Heart right ventricle (tissue), 16 donors: Measurements from ENCODE around the gene JPH2. TPM values are rescaled to one million over a fixed set of nuclear protein-coding genes. Genes with fewer than 3 reads are reported as not detected.
A peak's percentile ranks its signal among the peaks of the same experiment; 100 is the strongest.

Experiments
- ATAC-seq, 8 donors: fragments of 200-7000 bp; cut with Tn5 transposase; one replicate each; pipeline ENCODE4 v1.9.1; 2020; ENCODE audit warnings: mild to moderate bottlenecking in 8 of 8, moderate library complexity in 8 of 8, moderate number of reproducible peaks in 1 of 8
- DNase-seq, 2 donors: peaks; one replicate each; pipeline ENCODE4 v3.0.0-alpha.2; 2020
- H3K27ac ChIP-seq, 10 donors: fragments of 200-600 bp; sonication (generic) in 2 of 10; one replicate each; pipeline versions ENCODE4 v1.5.0 to v1.8.0; 2020 to 2022; ENCODE audit warnings: mild to moderate bottlenecking in 3 of 10
- H3K27me3 ChIP-seq, 7 donors: fragments of 200-600 bp; one replicate each; pipeline ENCODE4 v1.8.0; 2021 to 2022; ENCODE audit warnings: mild to moderate bottlenecking in 2 of 7
- H3K36me3 ChIP-seq, 9 donors: fragments of 200-600 bp; sonication (generic) in 1 of 9; one replicate each; pipeline versions ENCODE4 v1.5.0 to v1.8.0; 2020 to 2022; ENCODE audit warnings: mild to moderate bottlenecking in 2 of 9
- H3K4me1 ChIP-seq, 9 donors: fragments of 200-600 bp; sonication (generic) in 1 of 9; one replicate each; pipeline versions ENCODE4 v1.5.0 to v1.8.0; 2020 to 2022; ENCODE audit warnings: mild to moderate bottlenecking in 4 of 9
- H3K4me3 ChIP-seq, 10 donors: fragments of 200-600 bp; sonication (generic) in 2 of 10; one replicate each; pipeline versions ENCODE4 v1.5.0 to v1.8.0; 2020 to 2022; ENCODE audit warnings: mild to moderate bottlenecking in 7 of 10, moderate library complexity in 2 of 10
- H3K9me3 ChIP-seq, 11 donors: fragments of 200-600 bp in 10 of 11; sonication (generic) in 2 of 11; one replicate each; pipeline versions ENCODE4 v1.5.0 to v1.8.0; 2013 to 2022; ENCODE audit warnings: mild to moderate bottlenecking in 2 of 11, control low read depth in 1 of 11, moderate library complexity in 1 of 11
- WGBS, 2 donors: extraction: QIAGEN DNeasy Blood & Tissue Kit; methylation state at CpG; one replicate each; pipeline ENCODE4 v1.1.7; 2013; ENCODE audit warnings: inconsistent platforms in 1 of 2; 5-methylcytosine and 5-hydroxymethylcytosine counted together
- intact Hi-C, 10 donors: fragments of 100-400 bp; cut with DNase I; formaldehyde crosslinking; loops; one replicate each; pipeline versions ENCODE4 v1.11.1 to v1.14.2; 2022
- polyA plus RNA-seq, 2 donors: library from polyadenylated mRNA; stranded (reverse); fragments of 200-250 nt; gene quantifications; one replicate each; pipeline ENCODE4 v1.2.3, GENCODE V29; 2013
- total RNA-seq, 10 donors: library from RNA; stranded (reverse); fragmentation: NEBNext Ultra II Directional in 3 of 10; extraction: Animal tissue kit (Norgen Biotek cat#: 25700) in 3 of 10; gene quantifications; one replicate each; pipeline versions ENCODE4 v1.2.1 to v1.2.4, GENCODE V29; 2021 to 2023
- TF ChIP-seq, protein P1 (sequence below), 9 donors: fragments of 200-600 bp; sonication (generic) in 2 of 9; IDR thresholded peaks; one replicate each; pipeline versions ENCODE4 v1.5.0 to v1.8.0; 2021 to 2022; ENCODE audit warnings: antibody characterized with exemption in 9 of 9, mild to moderate bottlenecking in 5 of 9, moderate library complexity in 1 of 9
- donor health status: Arrhythmogenic right ventricular cardiomyopathy.
- donor health status: ischemic (EF 13 %, LVEDD 7.1; RV severe dilation, severe dysfunction).
- donor health status: healthy with polysubstance abuse.
- donor health status: DM: no; HTN: yes; CAD: no.
- donor health status: DM: no; HTN: no; CAD: no.
- donor health status: ischemic (EF 25% LVEDD 6.9; RV normal size, moderate dysfunction).
- donor health status: ischemic (EF 25% LVEDD 5.7; RV mildly dilated, moderate dysfunction).
- donor health status: healthy.
- donor health status: DM: yes; HTN: yes; CAD: no.
- donor health status: Ischemic cardiomyopathy.
- donor health status: ischemic (EF 35%, LVEDD 5.7; RV mildly dilated, moderate dysfunction).
- donor health status: nonischemic (EF 11% LVEDD 7.7; RV severe dilation, severe dysfunction).
- donor health status: DM: yes; HTN: yes; CAD: no.
- donor health status: PGD.
- donor health status: ischemic (EF 29% LVEDD 5.4; RV normal size, mild dysfunction).
- donor health status: nonischemic (EF 23%, LVEDD 6.1; RV moderate dilation, normal function).

The JPH2 gene
- total and polyA plus RNA-seq, 12 donors: 61.9 to 215 (median 146) TPM

DNA sequence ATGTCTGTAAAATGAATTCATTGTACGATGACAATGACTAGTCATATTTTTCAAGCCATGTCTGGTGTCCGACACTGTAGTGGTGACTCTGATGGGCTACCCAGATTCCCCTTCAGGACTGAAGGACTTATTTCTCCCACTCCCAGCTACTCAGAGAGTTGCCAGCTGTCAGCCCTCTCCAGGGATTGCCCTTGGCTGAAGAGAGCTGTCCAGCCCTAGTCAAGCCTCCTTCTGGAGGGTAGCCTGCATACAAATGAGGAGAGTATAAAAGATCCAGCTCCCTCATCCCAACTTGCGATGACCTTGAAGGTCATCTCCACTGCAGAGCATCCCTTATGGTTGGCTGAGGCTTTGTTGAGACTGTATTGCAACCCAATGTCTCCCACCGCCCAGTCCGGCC is 29.9 kb downstream of the JPH2 start:
- Histone ChIP-seq H3K36me3 (peaks cover 0 to 14% (median 4%) of the 10 kb centered on the region in 9 donors), H3K4me3 (no peak overlapping the region), H3K27me3 (no peaks in the 10 kb centered on the region), H3K9me3 (no peaks in the 10 kb centered on the region), H3K4me1 (peaks cover 3 to 63% (median 35%) of the 10 kb centered on the region in 9 donors), H3K27ac (peak overlapping the region in 7 of 10 donors; percentile 4 to 90 (median 48))
- ATAC-seq: peak in 4 of 8 donors; percentile 18 to 29 (median 23)
- 70 to 79% methylated on average over 5 of the region's 5 CpGs for WGBS, 2 donors
- DNase-seq: no peak
- TF ChIP-seq, protein P1, sequence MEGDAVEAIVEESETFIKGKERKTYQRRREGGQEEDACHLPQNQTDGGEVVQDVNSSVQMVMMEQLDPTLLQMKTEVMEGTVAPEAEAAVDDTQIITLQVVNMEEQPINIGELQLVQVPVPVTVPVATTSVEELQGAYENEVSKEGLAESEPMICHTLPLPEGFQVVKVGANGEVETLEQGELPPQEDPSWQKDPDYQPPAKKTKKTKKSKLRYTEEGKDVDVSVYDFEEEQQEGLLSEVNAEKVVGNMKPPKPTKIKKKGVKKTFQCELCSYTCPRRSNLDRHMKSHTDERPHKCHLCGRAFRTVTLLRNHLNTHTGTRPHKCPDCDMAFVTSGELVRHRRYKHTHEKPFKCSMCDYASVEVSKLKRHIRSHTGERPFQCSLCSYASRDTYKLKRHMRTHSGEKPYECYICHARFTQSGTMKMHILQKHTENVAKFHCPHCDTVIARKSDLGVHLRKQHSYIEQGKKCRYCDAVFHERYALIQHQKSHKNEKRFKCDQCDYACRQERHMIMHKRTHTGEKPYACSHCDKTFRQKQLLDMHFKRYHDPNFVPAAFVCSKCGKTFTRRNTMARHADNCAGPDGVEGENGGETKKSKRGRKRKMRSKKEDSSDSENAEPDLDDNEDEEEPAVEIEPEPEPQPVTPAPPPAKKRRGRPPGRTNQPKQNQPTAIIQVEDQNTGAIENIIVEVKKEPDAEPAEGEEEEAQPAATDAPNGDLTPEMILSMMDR (IDR thresholded peaks at IDR 0.05): no peak
- intact Hi-C loops: no loop called here

DNA sequence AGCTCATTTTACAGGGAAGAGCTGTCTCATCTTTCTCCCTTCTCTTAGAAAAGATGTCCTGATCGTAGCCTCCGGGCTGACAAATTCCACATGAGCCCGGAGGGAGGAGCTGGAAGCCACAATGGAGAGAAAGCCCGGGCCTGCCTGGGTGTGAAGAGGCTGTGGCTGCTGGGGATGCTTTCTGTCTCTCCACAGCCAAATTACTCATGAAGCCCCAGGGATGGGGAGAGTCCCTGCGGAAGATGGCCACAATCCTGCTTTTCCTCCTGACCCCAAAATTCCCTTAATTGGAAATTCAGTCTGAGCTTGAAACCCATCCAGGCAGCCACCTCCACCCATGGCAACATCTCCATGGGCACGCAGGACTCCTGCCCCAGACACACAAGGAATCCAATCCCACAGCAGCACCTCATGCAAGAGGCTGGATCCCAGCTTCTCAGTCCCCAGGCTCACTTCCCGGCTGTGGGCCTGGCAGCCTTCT is 32.4 kb downstream of the JPH2 start:
- WGBS, 2 donors: 40 to 44% methylated on average over 7 of the region's 7 CpGs
- peak in 2 of 8 donors; percentile 28 to 29 for ATAC-seq
- Histone ChIP-seq H3K36me3 (peaks cover 0 to 14% (median 2%) of the 10 kb centered on the region in 9 donors), H3K9me3 (no peaks in the 10 kb centered on the region), H3K4me1 (peaks cover 3 to 67% (median 36%) of the 10 kb centered on the region in 9 donors), H3K27me3 (peaks cover 0 to 3% (median 0%) of the 10 kb centered on the region in 7 donors), H3K4me3 (no peak overlapping the region), H3K27ac (peak overlapping the region in 7 of 10 donors; percentile 34 to 91 (median 90))
- TF ChIP-seq, protein P1 (IDR thresholded peaks at IDR 0.05): peak in 4 of 9 donors; percentile 10 to 38 (median 29)
- intact Hi-C loops: loop anchor here in 3 of 10 donors (5.0 kb wide), 1 partner anchor 33 kb away; the partner anchor contains the start of gene JPH2 (in 3 of the 3)
- DNase-seq: no peak

DNA sequence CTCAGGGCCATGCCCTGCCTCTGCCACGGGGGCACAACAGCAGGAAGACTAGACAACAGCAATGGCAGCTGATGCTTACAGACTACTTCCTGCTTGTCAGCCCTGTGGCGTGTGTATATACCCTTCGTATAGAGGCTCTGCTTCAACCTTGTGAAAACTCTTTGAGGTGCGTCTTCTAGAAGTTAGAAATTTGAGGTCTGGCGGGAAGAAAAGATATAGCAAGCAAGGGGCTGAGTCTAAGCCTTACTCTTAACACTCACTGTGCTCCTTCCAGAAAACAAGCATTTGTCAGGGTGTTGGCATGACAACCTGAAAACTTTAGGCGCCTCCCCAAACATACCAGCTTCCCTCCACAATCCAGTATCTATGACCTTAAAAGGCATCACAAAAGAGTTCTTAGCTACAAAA is 33.3 kb downstream of the JPH2 start:
- ATAC-seq: no peak
- intact Hi-C loops: loop anchor here in 3 of 10 donors (5.0 kb wide), 1 partner anchor 34 kb away; the partner anchor contains the start of gene JPH2 (in 3 of the 3)

DNA sequence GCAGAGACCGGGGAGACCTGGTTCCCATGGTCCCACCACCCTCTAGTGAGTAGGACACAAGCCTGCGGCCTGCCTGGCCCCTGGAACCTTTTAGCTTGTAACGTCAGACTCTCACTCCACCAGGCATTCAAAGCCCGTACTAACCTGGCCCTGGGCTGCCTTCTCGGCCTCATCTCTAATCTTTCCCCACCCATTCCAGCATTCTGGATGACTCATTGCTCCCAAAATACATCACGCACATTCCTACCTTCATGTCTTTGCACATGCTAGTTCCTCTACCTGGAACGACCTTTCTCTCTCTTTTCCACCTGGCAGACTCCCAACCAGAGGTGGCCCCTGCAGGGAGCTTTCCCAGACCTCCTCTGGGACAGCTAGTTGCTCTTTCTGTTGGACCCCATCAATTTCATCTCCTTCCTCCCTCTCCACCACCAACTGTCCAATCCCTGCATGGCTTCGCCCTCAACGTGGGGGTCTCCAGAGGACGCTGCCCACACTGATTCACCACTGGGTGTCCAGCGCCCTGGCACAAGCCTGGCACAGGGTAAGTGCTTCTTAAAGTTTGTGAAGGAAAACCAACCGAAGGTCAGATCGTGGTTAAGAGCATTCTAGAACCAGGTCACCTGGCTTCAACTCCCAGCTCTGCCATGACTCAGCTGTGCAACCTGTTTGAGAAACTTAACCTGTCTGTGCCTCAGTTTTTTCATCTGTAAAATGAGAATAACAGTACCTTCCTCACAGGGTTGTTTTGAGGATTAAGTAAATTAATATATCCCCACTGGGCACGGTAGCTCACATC is 35.2 kb downstream of the JPH2 start:
- TF ChIP-seq, protein P1 (IDR thresholded peaks at IDR 0.05): no peak
- Histone ChIP-seq H3K4me3 (no peak overlapping the region), H3K9me3 (no peaks in the 10 kb centered on the region), H3K27ac (peak overlapping the region; percentile 34 to 91 (median 82)), H3K27me3 (peaks cover 0 to 3% (median 0%) of the 10 kb centered on the region in 7 donors), H3K36me3 (peaks cover 0 to 7% (median 0%) of the 10 kb centered on the region in 9 donors), H3K4me1 (peaks cover 3 to 72% (median 27%) of the 10 kb centered on the region in 9 donors)
- DNase-seq: peak in 1 of 2 donors; percentile 72
- 49 to 70% methylated on average over 14 of the region's 14 CpGs for WGBS, 2 donors
- peak; percentile 74 to 94 (median 86) for ATAC-seq
- intact Hi-C loops: loop anchor here in 3 of 10 donors (5.0 kb wide), 1 partner anchor 35 kb away; the partner anchor contains the start of gene JPH2 (in 3 of the 3)

More for the DNA sequence above, 33.3 kb downstream of the JPH2 start:
- no peaks in the 10 kb centered on the region for H3K9me3 ChIP-seq
- H3K4me1 ChIP-seq: peaks cover 3 to 73% (median 36%) of the 10 kb centered on the region in 9 donors
- 48 to 50% methylated on average over 6 of the region's 6 CpGs for WGBS, 2 donors
- DNase-seq: no peak
- H3K4me3 ChIP-seq: no peak overlapping the region
- TF ChIP-seq, protein P1 (IDR thresholded peaks at IDR 0.05): no peak
- H3K36me3 ChIP-seq: peaks cover 0 to 7% (median 0%) of the 10 kb centered on the region in 9 donors
- peak overlapping the region in 7 of 10 donors; percentile 40 to 91 (median 90) for H3K27ac ChIP-seq
- peaks cover 0 to 3% (median 0%) of the 10 kb centered on the region in 7 donors for H3K27me3 ChIP-seq
